HCT116 (cell line): ENCODE data around the gene NSUN7. TPM values are rescaled to one million over a fixed set of nuclear protein-coding genes. Genes with fewer than 3 reads are reported as not detected.

Experiments used
- ATAC-seq: fragments of 200-7000 bp; cut with Tn5 transposase; 2 replicates; pipeline ENCODE4 v1.9.1; 2020; ENCODE audit warnings: mild to moderate bottlenecking, moderate library complexity
- BruUV-seq: library from RNA; stranded (reverse); fragments of 400-500 nt; replicated peaks from 2 replicates; lab custom pipeline; 2021; lab: Mats Ljungman, UMichigan
- CTCF ChIA-PET: fragments of 300-600 bp; sonication (Branson Sonifier 250); formaldehyde crosslinking; loops from one replicate; lab custom pipeline; 2021; ENCODE audit warnings: antibody characterized with exemption; lab: Charles Lee
- POLR2A ChIA-PET: fragments of 300-600, 350-600 bp; sonication (Branson Sonifier 250); formaldehyde crosslinking; loops from one replicate; lab custom pipeline; 2021; ENCODE audit warnings: antibody characterized with exemption; lab: Charles Lee
- RAD21 ChIA-PET, 2 experiments: fragments of 300-600 bp; sonication (Branson Sonifier 250); formaldehyde crosslinking; loops; one replicate each; lab custom pipeline; 2023; ENCODE audit warnings: low total read pairs in 2 of 2; ENCODE audit not compliant: uncharacterized antibody in 2 of 2, unreplicated experiment in 2 of 2, low non-redundant PET in 1 of 2; lab: Charles Lee
- DNase-seq: peaks from one replicate; pipeline ENCODE4 v3.0.0-alpha.2; 2010; ENCODE audit warnings: low read depth, low spot score
- H2AFZ ChIP-seq: fragments of 200-600 bp; shearing (Covaris generic), sonication (generic); 2 replicates; pipeline ENCODE4 v1.6.1; 2017; ENCODE audit warnings: low read depth, mixed run types, mixed read lengths, antibody characterized with exemption, low read length; ENCODE audit not compliant: poor library complexity, severe bottlenecking
- H3K27ac ChIP-seq: 2 replicates; pipeline ENCODE4 v1.5.1; 2012; ENCODE audit warnings: low read depth, low read length
- H3K27me3 ChIP-seq: fragments of 200-600 bp; sonication (generic); 2 replicates; pipeline ENCODE4 v1.6.1; 2016; ENCODE audit warnings: mixed run types, low read length, mixed read lengths; ENCODE audit not compliant: insufficient read depth
- H3K36me3 ChIP-seq, 2 experiments: fragments of 200-500 bp in 1 of 2; fragments of 200-600 bp in 1 of 2; sonication (Bioruptor generic) in 1 of 2; sonication (generic) in 1 of 2; 2 replicates each; pipeline versions ENCODE4 v1.5.1 to v1.6.1; 2014 to 2016; ENCODE audit warnings: low read length in 2 of 2, inconsistent platforms in 1 of 2, mixed read lengths in 1 of 2, mixed run types in 1 of 2; ENCODE audit not compliant: insufficient read depth in 2 of 2, control insufficient read depth in 1 of 2
- H3K4me1 ChIP-seq, 2 experiments: fragments of 200-600 bp in 1 of 2; sonication (generic) in 1 of 2; 2 replicates each; pipeline versions ENCODE4 v1.5.1 to v1.6.1; 2012 to 2017; ENCODE audit warnings: low read length in 2 of 2, inconsistent platforms in 1 of 2, mild to moderate bottlenecking in 1 of 2, mixed read lengths in 1 of 2, mixed run types in 1 of 2, moderate library complexity in 1 of 2; ENCODE audit not compliant: insufficient read depth in 2 of 2, control insufficient read depth in 1 of 2
- H3K4me2 ChIP-seq: fragments of 200-600 bp; sonication (generic); 2 replicates; pipeline ENCODE4 v1.6.1; 2017; ENCODE audit warnings: mixed run types, low read length, mixed read lengths
- H3K4me3 ChIP-seq, 2 experiments: fragments of 200-600 bp in 1 of 2; sonication (generic) in 1 of 2; replicated peaks in 1 of 2; 2 replicates each; pipeline ENCODE4 v1.5.1; 2011 to 2016; ENCODE audit warnings: low read length in 2 of 2, control low read depth in 1 of 2, low read depth in 1 of 2, mild to moderate bottlenecking in 1 of 2, mixed read lengths in 1 of 2, mixed run types in 1 of 2
- H3K79me2 ChIP-seq: fragments of 200-600 bp; sonication (generic); 2 replicates; pipeline ENCODE4 v1.6.1; 2017; ENCODE audit warnings: mild to moderate bottlenecking, mixed run types, low read length, moderate library complexity, mixed read lengths; ENCODE audit not compliant: insufficient read depth
- H3K9ac ChIP-seq: fragments of 200-600 bp; sonication (generic); 2 replicates; pipeline ENCODE4 v1.6.1; 2016; ENCODE audit warnings: low read length, mixed read lengths
- H3K9me2 ChIP-seq: fragments of 200-600 bp; sonication (generic), shearing (Covaris generic); 2 replicates; pipeline ENCODE4 v1.6.1; 2017; ENCODE audit warnings: mixed run types, mild to moderate bottlenecking, moderate library complexity; ENCODE audit not compliant: insufficient read depth
- H3K9me3 ChIP-seq, 2 experiments: fragments of 200-500 bp in 1 of 2; fragments of 200-600 bp in 1 of 2; sonication (Bioruptor generic) in 1 of 2; sonication (generic) in 1 of 2; 2 replicates each; pipeline ENCODE4 v1.6.1; 2014 to 2017; ENCODE audit warnings: low read length in 2 of 2, mixed read lengths in 2 of 2, inconsistent platforms in 1 of 2, low read depth in 1 of 2, mild to moderate bottlenecking in 1 of 2, mixed run types in 1 of 2, moderate library complexity in 1 of 2; ENCODE audit not compliant: control insufficient read depth in 1 of 2, insufficient read depth in 1 of 2
- H4K20me1 ChIP-seq: fragments of 200-600 bp; sonication (generic), shearing (Covaris generic); 2 replicates; pipeline ENCODE4 v1.6.1; 2017; ENCODE audit warnings: mixed run types, mild to moderate bottlenecking, moderate library complexity; ENCODE audit not compliant: insufficient read depth
- CEBPB ChIP-seq: IDR thresholded peaks from 2 replicates; pipeline ENCODE4 v1.6.1; 2012; ENCODE audit warnings: low read depth
- EGR1 ChIP-seq: IDR thresholded peaks from 2 replicates; pipeline ENCODE4 v1.6.1; 2012; ENCODE audit warnings: low read depth
- ELF1 ChIP-seq: IDR thresholded peaks from 2 replicates; pipeline ENCODE4 v1.6.1; 2012; ENCODE audit warnings: low read depth, borderline replicate concordance
- EZH2 ChIP-seq: fragments of 200-600 bp; sonication (generic); IDR thresholded peaks from 2 replicates; pipeline ENCODE4 v1.6.1; 2017; ENCODE audit warnings: antibody characterized with exemption, mixed run types
- JUND ChIP-seq: IDR thresholded peaks from 2 replicates; pipeline ENCODE4 v1.6.1; 2012
- POLR2AphosphoS5 ChIP-seq: IDR thresholded peaks from 2 replicates; pipeline ENCODE4 v1.6.1; 2011; ENCODE audit warnings: mild to moderate bottlenecking, low read depth, low read length, moderate library complexity
- SIN3A ChIP-seq: IDR thresholded peaks from 2 replicates; pipeline ENCODE4 v1.6.1; 2012; ENCODE audit warnings: low read depth
- SP1 ChIP-seq: IDR thresholded peaks from 2 replicates; pipeline ENCODE4 v1.6.1; 2012; ENCODE audit warnings: low read depth
- SRF ChIP-seq: IDR thresholded peaks from 2 replicates; pipeline ENCODE4 v1.6.1; 2012; ENCODE audit warnings: low read depth
- TCF7L2 ChIP-seq: IDR thresholded peaks from 2 replicates; pipeline ENCODE4 v1.7.0; 2011; ENCODE audit warnings: borderline replicate concordance, inconsistent platforms; ENCODE audit not compliant: insufficient read depth, insufficient read length; ENCODE audit errors: extremely low read depth
- ZFX ChIP-seq: fragments of 450-650 bp; IDR thresholded peaks from 2 replicates; pipeline ENCODE4 v1.6.1; 2017
- ZNF274 ChIP-seq: fragments of 200-500 bp; sonication (Bioruptor generic); IDR thresholded peaks from 2 replicates; pipeline ENCODE4 v1.6.1; 2014; ENCODE audit warnings: mild to moderate bottlenecking, low read depth, low read length, inconsistent platforms
- intact Hi-C: fragments of 100-400 bp; cut with micrococcal nuclease; formaldehyde crosslinking; loops from 2 replicates; pipeline ENCODE4 v1.10.0; 2022
- total RNA-seq: library from RNA; stranded (reverse); gene quantifications from one replicate; pipeline ENCODE4 v1.2.1, GENCODE V29; 2021; ENCODE audit not compliant: unreplicated experiment
- TF ChIP-seq, protein P1 (sequence below): IDR thresholded peaks from 2 replicates; pipeline ENCODE4 v1.6.1; 2011; ENCODE audit warnings: mild to moderate bottlenecking, low read length, moderate library complexity; ENCODE audit not compliant: insufficient replicate concordance; ENCODE audit errors: extremely low read depth
- TF ChIP-seq, protein P2 (sequence below): IDR thresholded peaks from 2 replicates; pipeline ENCODE4 v1.6.1; 2012; ENCODE audit warnings: low read depth
- TF ChIP-seq, protein P3 (sequence below): IDR thresholded peaks from 2 replicates; pipeline ENCODE4 v1.6.1; 2012
- TF ChIP-seq, protein P4 (sequence below): IDR thresholded peaks from 2 replicates; pipeline ENCODE4 v1.6.1; 2012

NSUN7 gene
- total RNA-seq, 1 experiment from 2014 or later = 0.07 TPM

DNA sequence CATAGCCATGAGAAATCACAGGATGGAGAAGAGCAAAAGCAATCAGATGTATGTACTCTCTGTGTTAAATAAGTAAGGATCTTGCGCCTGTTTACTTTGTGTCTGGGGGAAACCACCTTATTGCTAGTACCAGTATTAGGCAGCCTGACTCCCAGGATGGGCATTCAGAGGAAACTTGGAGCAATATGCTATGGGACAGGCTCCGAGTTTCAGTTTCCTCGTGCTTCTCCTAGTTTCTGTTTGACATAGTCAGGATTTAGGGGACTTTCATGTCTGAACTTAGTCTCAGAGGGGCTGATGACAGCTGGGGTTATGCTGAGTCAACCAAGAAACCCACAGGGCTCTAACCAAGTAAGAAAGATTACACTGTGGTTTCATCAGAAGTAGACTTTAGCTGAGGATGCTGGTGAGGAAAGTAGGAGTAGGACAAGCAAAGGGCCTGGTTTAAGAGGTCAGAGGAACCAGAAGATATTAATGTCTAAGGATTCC lies 13.5 kb downstream of the NSUN7 start:
- Histone ChIP-seq H3K4me2 (no peak overlapping the region), H2AFZ (no peak overlapping the region), H4K20me1 (no peaks in the 10 kb centered on the region), H3K9me3 (no peaks in the 10 kb centered on the region), H3K4me3 (no peak overlapping the region), H3K27ac (no peak overlapping the region), H3K9ac (no peak overlapping the region), H3K9me2 (no peaks in the 10 kb centered on the region), H3K4me1 (no peaks in the 10 kb centered on the region), H3K27me3 (no peaks in the 10 kb centered on the region), H3K79me2 (no peaks in the 10 kb centered on the region), H3K36me3 (no peaks in the 10 kb centered on the region)
- ATAC-seq (no peak), DNase-seq (peak; percentile 15)
- RAD21 ChIA-PET = no interaction called here
- POLR2A ChIA-PET = no interaction called here
- CTCF ChIA-PET = no interaction called here
- intact Hi-C loops = no loop called here
- BruUV-seq = no TSS peak
- TF ChIP-seq CEBPB (peak; percentile 71), SIN3A (no peak)

DNA sequence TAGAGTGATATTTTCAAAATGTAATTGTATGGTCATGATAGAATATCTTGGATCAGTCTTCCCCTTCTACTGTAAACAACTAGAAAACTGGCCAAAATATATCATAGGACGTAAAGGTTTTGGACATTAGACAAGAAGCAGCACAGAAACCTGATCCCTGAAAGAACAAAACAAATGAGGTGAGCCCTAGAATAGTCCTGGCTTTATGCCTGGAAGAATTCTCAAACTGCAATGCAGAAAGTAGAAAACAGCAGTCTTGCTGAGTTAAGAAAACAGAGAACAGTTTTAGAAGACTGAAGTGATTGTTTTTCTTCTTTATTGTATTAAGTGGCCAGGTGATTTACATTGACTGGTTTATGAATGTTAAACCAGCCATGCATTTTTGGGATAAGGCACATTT lies 19.5 kb downstream of the NSUN7 start:
- BruUV-seq = no TSS peak
- H3K9ac ChIP-seq = no peak overlapping the region
- H3K27ac ChIP-seq = no peak overlapping the region
- H3K4me1 ChIP-seq = no peaks in the 10 kb centered on the region
- no peaks in the 10 kb centered on the region for H3K9me2 ChIP-seq
- no peak for TF ChIP-seq EGR1
- TF ChIP-seq, protein P1, sequence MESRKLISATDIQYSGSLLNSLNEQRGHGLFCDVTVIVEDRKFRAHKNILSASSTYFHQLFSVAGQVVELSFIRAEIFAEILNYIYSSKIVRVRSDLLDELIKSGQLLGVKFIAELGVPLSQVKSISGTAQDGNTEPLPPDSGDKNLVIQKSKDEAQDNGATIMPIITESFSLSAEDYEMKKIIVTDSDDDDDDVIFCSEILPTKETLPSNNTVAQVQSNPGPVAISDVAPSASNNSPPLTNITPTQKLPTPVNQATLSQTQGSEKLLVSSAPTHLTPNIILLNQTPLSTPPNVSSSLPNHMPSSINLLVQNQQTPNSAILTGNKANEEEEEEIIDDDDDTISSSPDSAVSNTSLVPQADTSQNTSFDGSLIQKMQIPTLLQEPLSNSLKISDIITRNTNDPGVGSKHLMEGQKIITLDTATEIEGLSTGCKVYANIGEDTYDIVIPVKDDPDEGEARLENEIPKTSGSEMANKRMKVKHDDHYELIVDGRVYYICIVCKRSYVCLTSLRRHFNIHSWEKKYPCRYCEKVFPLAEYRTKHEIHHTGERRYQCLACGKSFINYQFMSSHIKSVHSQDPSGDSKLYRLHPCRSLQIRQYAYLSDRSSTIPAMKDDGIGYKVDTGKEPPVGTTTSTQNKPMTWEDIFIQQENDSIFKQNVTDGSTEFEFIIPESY = no peak
- no peak for TF ChIP-seq JUND
- TF ChIP-seq, protein P2, sequence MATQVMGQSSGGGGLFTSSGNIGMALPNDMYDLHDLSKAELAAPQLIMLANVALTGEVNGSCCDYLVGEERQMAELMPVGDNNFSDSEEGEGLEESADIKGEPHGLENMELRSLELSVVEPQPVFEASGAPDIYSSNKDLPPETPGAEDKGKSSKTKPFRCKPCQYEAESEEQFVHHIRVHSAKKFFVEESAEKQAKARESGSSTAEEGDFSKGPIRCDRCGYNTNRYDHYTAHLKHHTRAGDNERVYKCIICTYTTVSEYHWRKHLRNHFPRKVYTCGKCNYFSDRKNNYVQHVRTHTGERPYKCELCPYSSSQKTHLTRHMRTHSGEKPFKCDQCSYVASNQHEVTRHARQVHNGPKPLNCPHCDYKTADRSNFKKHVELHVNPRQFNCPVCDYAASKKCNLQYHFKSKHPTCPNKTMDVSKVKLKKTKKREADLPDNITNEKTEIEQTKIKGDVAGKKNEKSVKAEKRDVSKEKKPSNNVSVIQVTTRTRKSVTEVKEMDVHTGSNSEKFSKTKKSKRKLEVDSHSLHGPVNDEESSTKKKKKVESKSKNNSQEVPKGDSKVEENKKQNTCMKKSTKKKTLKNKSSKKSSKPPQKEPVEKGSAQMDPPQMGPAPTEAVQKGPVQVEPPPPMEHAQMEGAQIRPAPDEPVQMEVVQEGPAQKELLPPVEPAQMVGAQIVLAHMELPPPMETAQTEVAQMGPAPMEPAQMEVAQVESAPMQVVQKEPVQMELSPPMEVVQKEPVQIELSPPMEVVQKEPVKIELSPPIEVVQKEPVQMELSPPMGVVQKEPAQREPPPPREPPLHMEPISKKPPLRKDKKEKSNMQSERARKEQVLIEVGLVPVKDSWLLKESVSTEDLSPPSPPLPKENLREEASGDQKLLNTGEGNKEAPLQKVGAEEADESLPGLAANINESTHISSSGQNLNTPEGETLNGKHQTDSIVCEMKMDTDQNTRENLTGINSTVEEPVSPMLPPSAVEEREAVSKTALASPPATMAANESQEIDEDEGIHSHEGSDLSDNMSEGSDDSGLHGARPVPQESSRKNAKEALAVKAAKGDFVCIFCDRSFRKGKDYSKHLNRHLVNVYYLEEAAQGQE = no peak
- no peak for TF ChIP-seq ZNF274
- no peak for TF ChIP-seq SP1
- no peak for TF ChIP-seq POLR2AphosphoS5
- TF ChIP-seq TCF7L2 = no peak
- TF ChIP-seq, protein P3, sequence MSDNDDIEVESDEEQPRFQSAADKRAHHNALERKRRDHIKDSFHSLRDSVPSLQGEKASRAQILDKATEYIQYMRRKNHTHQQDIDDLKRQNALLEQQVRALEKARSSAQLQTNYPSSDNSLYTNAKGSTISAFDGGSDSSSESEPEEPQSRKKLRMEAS = no peak
- TF ChIP-seq, protein P4, sequence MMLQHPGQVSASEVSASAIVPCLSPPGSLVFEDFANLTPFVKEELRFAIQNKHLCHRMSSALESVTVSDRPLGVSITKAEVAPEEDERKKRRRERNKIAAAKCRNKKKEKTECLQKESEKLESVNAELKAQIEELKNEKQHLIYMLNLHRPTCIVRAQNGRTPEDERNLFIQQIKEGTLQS = no peak
- no peak for TF ChIP-seq SRF
- TF ChIP-seq ZFX = no peak
- no peak for TF ChIP-seq SIN3A
- TF ChIP-seq ELF1 = no peak
- TF ChIP-seq EZH2 = no peak
- no peaks in the 10 kb centered on the region for H3K36me3 ChIP-seq
- H3K9me3 ChIP-seq = no peaks in the 10 kb centered on the region
- no peak overlapping the region for H2AFZ ChIP-seq
- ChIA-PET RAD21 (no interaction called here), CTCF (no interaction called here), POLR2A (no interaction called here)
- no peaks in the 10 kb centered on the region for H4K20me1 ChIP-seq
- no peak overlapping the region for H3K4me3 ChIP-seq
- intact Hi-C loops = no loop called here
- H3K4me2 ChIP-seq = no peak overlapping the region
- H3K79me2 ChIP-seq = no peaks in the 10 kb centered on the region
- no peak for DNase-seq
- no peaks in the 10 kb centered on the region for H3K27me3 ChIP-seq
- no peak for ATAC-seq
